NOMO-1 (cell line): Measurements from ENCODE around the gene SPNS1.
"Not testable (repeated sequence)": the region's sequence is repeated elsewhere in the genome, so short reads cannot be mapped to it uniquely, and the experiment has no call there.

Experiments
- DNase-seq, 2 experiments: peaks; one replicate each; lab custom pipeline; 2025; ENCODE audit not compliant: unreplicated experiment in 2 of 2; lab: John Stamatoyannopoulos, UW

Gene SPNS1

GRCh38 chr16:28987170-28987853, 12.7 kb downstream of the SPNS1 start:
- DNase-seq, result no peak

DNA sequence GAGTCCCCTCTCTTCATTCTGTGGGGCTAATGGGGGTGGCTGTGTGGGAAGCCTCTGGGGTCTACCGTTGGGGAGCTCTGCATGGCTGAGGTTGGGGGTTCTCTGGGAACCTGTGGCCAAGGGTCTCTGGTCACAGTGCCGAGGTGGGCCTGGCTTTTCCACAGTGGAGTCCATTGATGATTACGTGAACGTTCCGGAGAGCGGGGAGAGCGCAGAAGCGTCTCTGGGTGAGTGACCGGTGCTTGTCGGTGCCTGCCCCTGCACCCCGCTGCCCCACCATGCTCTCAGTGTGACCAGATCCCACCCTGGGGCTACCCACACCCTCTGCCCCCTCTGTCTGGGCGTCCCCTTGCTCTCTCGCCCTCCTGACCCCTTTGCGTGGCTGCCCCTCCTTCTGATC, 14.8 kb downstream of the SPNS1 start:
- DNase-seq, result no peak

GRCh38 chr16:28990375-28991040, 15.9 kb downstream of the SPNS1 start:
- no peak for DNase-seq

GRCh38 chr16:28991687-28992086, 17.1 kb downstream of the SPNS1 start:
- DNase-seq, result no peak

DNA sequence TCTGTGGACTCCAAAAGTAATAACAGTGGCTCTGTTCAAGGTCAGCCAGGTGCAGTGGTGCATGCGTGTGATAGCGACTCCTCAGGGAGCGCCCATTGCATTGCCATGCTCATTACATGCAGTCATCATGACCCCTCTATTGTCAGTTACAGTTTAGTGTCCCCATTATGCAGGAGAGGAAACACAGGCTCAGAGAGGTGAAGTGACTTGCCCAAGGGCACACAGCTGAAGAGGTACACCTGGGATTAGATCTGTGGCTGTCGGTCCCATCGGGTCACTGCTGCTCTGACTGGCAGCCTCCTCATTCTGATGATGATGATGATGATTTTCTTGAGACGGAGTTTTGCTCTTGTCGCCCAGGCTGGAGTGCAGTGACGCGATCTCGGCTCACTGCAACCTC, 17.9 kb downstream of the SPNS1 start:
- no peak for DNase-seq

- no peak for DNase-seq
Measured at GRCh38 chr16:28998837-28999236, 24.3 kb downstream of the SPNS1 start.

DNA sequence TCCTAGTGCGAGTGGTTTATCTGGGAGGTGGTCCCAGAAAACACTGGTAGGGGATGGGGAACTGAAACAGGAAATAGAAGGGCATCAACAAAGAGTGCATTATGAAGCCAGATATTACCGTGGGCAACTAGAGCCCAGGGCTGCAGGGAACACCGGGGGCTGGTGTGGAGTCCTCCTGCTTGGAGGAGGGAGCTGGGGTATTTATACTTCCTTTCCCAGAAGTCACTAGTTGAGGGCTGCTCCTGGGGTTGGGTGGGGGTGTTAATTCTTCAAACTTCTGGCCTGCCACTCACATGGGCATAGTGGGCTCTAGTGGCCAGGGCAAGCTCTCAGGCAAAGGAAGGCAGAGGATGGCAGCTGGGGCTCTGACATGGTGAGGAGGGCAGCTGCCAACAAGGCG, 25.0 kb downstream of the SPNS1 start:
- DNase-seq, result no peak

DNA sequence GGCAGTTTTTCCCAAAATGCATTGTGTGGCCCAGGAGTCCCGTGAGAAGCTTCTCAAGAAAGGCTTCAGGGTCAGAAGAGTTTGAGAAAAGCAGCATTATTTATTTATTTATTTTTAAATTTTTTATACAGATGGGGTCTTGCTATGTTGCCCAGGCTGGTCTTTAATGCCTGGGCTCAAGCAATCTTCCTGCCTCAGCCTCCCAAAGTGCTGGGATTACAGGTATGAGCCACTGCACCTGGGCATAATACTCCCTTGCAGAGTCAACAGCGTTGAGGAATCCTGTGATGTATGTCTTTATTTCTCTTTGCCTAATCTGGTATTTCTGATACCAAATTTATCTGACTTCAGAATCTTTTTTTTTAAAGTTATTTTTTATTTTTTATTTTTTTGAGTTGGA, 25.4 kb downstream of the SPNS1 start:
- no peak for DNase-seq

DNA sequence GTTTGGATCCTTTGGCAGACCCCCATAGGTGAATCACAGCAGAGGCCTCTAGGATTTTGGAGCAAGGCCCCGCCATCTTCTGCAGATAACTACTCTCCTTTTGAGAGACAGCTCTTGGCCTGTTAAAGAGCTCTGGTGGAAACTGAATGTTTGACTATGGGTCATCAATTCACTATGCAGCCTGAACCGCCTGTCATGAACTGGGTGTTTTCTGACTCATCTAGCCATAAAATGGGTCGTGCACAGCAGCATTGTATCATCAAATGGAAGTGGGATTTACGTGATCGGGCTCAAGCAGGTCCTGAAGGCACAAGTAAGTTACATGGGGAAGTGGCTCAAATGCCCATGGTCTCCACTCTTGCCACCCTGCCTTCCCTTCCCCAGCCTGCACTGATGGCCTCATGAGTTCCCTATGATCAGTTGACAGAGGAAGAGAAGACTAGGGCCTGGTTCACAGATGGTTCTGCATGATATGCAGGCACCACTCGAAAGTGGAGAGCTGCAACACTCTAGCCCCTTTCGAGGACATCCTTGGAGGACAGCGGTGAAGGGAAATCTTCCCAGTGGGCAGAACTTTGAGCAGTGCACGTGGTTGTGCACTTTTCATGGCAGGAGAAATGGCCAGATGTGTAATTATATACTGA, 30.0 kb downstream of the SPNS1 start:
- not testable (repeated sequence) for DNase-seq

GRCh38 chr16:29007730-29008593, 33.4 kb downstream of the SPNS1 start:
- peak in 1 of 2 experiments; percentile 17 for DNase-seq

DNA sequence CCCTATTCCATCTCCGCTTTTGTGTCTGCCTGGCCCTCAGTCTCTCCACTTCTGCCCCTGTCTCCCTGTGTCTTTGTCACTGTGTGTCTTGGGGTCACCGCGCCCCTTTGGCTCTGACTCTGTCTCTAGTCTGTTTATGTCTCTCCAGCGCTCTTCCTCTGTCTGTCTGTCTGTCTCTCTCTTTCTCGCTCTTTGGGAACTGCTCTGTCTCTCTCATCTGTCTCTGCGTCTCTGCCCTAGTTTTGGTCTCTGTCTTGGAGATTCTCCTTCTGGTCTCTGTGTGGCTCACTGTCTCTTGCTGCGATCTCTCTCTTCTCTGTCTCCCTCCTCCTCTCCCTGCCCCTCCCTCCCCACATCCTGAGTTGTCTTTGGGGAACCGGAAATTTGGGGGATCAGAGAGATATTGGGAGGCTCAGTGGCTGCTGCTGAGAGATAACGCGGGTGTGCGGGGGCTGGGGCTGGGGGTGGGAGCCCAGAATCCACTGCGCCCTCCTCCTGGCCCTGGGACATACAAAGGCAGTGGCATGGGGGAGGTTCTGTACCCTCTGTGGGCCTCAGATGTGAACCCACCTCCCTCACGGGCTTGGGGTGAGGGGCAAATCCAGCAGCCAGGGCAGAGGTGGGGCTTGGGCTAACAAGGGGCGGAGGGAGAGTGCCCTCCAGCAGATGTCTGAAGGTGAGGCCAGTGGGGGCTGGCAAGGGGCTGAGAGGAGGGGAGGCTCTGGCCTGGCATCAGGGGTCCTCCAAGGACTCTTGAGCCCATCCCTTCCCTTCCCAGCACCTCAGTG, 34.7 kb downstream of the SPNS1 start:
- DNase-seq, result no peak

- DNase-seq, result no peak
Measured at GRCh38 chr16:29009838-29010166, 35.2 kb downstream of the SPNS1 start.

GRCh38 chr16:29011112-29011511, 36.5 kb downstream of the SPNS1 start:
- DNase-seq, result no peak

DNA sequence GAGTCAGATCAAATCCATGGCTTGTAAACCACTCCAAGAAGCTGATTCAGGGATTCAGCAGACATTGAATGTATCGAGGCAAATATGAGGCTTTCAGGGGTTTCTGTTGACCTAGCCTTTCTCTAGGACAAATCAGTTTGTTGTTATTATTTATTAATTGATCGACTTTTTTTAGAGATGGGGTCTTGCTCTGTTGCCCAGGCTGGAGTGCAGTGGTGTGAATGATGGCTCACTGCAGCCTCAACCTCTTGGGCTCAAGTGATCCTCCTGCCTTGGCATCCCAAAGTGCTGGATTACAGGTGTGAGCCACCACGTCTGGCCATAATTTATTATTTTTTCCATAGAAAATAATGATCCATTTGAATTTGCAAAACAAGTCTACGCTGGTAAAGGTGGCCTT, 37.3 kb downstream of the SPNS1 start:
- DNase-seq, result no peak

- peak; percentile 26 to 29 for DNase-seq
Measured at GRCh38 chr16:29012913-29013553, 38.5 kb downstream of the SPNS1 start.

GRCh38 chr16:29014561-29015069, 40.0 kb downstream of the SPNS1 start:
- no peak for DNase-seq

GRCh38 chr16:29022196-29022595, 47.6 kb downstream of the SPNS1 start:
- DNase-seq, result no peak

- no peak for DNase-seq
Measured at GRCh38 chr16:29023279-29024277, 49.0 kb downstream of the SPNS1 start.

GRCh38 chr16:29024278-29024677, 49.7 kb downstream of the SPNS1 start:
- no peak for DNase-seq
